ENCODE measurements around the gene UNC93A. TPM values are rescaled to one million over a fixed set of nuclear protein-coding genes. Genes with fewer than 3 reads are reported as not detected.
"Not testable (repeated sequence)": the region's sequence is repeated elsewhere in the genome, so short reads cannot be mapped to it uniquely, and the experiment has no call there.

UNC93A gene
- total RNA-seq, 1 donor from 2014 or later: not detected

GRCh38 chr6:167308207-167308606, 17.1 kb downstream of the UNC93A start:
- H3K4me1 Mint-ChIP-seq (ENCODE audit: unreplicated experiment): peaks cover 6% of the 10 kb centered on the region
- no peak overlapping the region for H3K27ac Mint-ChIP-seq (ENCODE audit: unreplicated experiment)
- DNase-seq (ENCODE audit: low spot score): no peak
- H3K4me3 Mint-ChIP-seq (ENCODE audit: unreplicated experiment): no peak overlapping the region
- peaks cover 3% of the 10 kb centered on the region for H3K36me3 Mint-ChIP-seq (ENCODE audit: low read depth, unreplicated experiment)
- H3K9me3 Mint-ChIP-seq (ENCODE audit: unreplicated experiment): no peaks in the 10 kb centered on the region
- peaks cover 13% of the 10 kb centered on the region for H3K27me3 Mint-ChIP-seq (ENCODE audit: unreplicated experiment)
- TF ChIP-seq CTCF (IDR thresholded peaks at IDR 0.05; ENCODE audit: unreplicated experiment): no peak

GRCh38 chr6:167309355-167310192, 18.5 kb downstream of the UNC93A start:
- H3K9me3 Mint-ChIP-seq (ENCODE audit: unreplicated experiment); H3K4me3 Mint-ChIP-seq (ENCODE audit: unreplicated experiment); H3K4me1 Mint-ChIP-seq (ENCODE audit: unreplicated experiment); H3K36me3 Mint-ChIP-seq (ENCODE audit: low read depth, unreplicated experiment); DNase-seq (ENCODE audit: low spot score); H3K27ac Mint-ChIP-seq (ENCODE audit: unreplicated experiment): not testable (repeated sequence)
- H3K27me3 Mint-ChIP-seq (ENCODE audit: unreplicated experiment): peaks cover 13% of the 10 kb centered on the region

- H3K36me3 Mint-ChIP-seq (ENCODE audit: low read depth, unreplicated experiment): peaks cover 3% of the 10 kb centered on the region
- H3K27ac Mint-ChIP-seq (ENCODE audit: unreplicated experiment): no peak overlapping the region
- no peak for TF ChIP-seq CTCF (IDR thresholded peaks at IDR 0.05; ENCODE audit: unreplicated experiment)
- H3K4me1 Mint-ChIP-seq (ENCODE audit: unreplicated experiment): peaks cover 10% of the 10 kb centered on the region
- DNase-seq (ENCODE audit: low spot score): no peak
- peaks cover 10% of the 10 kb centered on the region for H3K27me3 Mint-ChIP-seq (ENCODE audit: unreplicated experiment)
- H3K9me3 Mint-ChIP-seq (ENCODE audit: unreplicated experiment): no peaks in the 10 kb centered on the region
- no peak overlapping the region for H3K4me3 Mint-ChIP-seq (ENCODE audit: unreplicated experiment)
Observed at GRCh38 chr6:167311286-167311685, 20.2 kb downstream of the UNC93A start.

- H3K4me3 Mint-ChIP-seq (ENCODE audit: unreplicated experiment); H3K36me3 Mint-ChIP-seq (ENCODE audit: low read depth, unreplicated experiment); H3K9me3 Mint-ChIP-seq (ENCODE audit: unreplicated experiment); H3K27ac Mint-ChIP-seq (ENCODE audit: unreplicated experiment); H3K27me3 Mint-ChIP-seq (ENCODE audit: unreplicated experiment); DNase-seq (ENCODE audit: low spot score): not testable (repeated sequence)
- peaks cover 12% of the 10 kb centered on the region for H3K4me1 Mint-ChIP-seq (ENCODE audit: unreplicated experiment)
Observed at GRCh38 chr6:167311691-167312090, 20.6 kb downstream of the UNC93A start.

GRCh38 chr6:167314180-167314821, 23.2 kb downstream of the UNC93A start:
- peaks cover 23% of the 10 kb centered on the region for H3K4me1 Mint-ChIP-seq (ENCODE audit: unreplicated experiment)
- TF ChIP-seq CTCF (IDR thresholded peaks at IDR 0.05; ENCODE audit: unreplicated experiment): no peak
- H3K27ac Mint-ChIP-seq (ENCODE audit: unreplicated experiment): no peak overlapping the region
- H3K36me3 Mint-ChIP-seq (ENCODE audit: low read depth, unreplicated experiment): no peaks in the 10 kb centered on the region
- H3K4me3 Mint-ChIP-seq (ENCODE audit: unreplicated experiment): no peak overlapping the region
- no peak for DNase-seq (ENCODE audit: low spot score)
- no peaks in the 10 kb centered on the region for H3K9me3 Mint-ChIP-seq (ENCODE audit: unreplicated experiment)
- peaks cover 7% of the 10 kb centered on the region for H3K27me3 Mint-ChIP-seq (ENCODE audit: unreplicated experiment)

- Mint-ChIP-seq H3K4me1 (ENCODE audit: unreplicated experiment) (peaks cover 25% of the 10 kb centered on the region), H3K9me3 (ENCODE audit: unreplicated experiment) (no peaks in the 10 kb centered on the region), H3K4me3 (ENCODE audit: unreplicated experiment) (peak overlapping the region; percentile 1), H3K27me3 (ENCODE audit: unreplicated experiment) (peaks cover 8% of the 10 kb centered on the region), H3K27ac (ENCODE audit: unreplicated experiment) (peak overlapping the region; percentile 28), H3K36me3 (ENCODE audit: low read depth, unreplicated experiment) (no peaks in the 10 kb centered on the region)
- TF ChIP-seq CTCF (IDR thresholded peaks at IDR 0.05; ENCODE audit: unreplicated experiment): no peak
- DNase-seq (ENCODE audit: low spot score): no peak
Observed at GRCh38 chr6:167317172-167317571, 26.1 kb downstream of the UNC93A start.

- not testable (repeated sequence) for H3K27me3 Mint-ChIP-seq (ENCODE audit: unreplicated experiment); H3K36me3 Mint-ChIP-seq (ENCODE audit: low read depth, unreplicated experiment); H3K27ac Mint-ChIP-seq (ENCODE audit: unreplicated experiment); H3K4me3 Mint-ChIP-seq (ENCODE audit: unreplicated experiment); H3K9me3 Mint-ChIP-seq (ENCODE audit: unreplicated experiment); DNase-seq (ENCODE audit: low spot score)
- H3K4me1 Mint-ChIP-seq (ENCODE audit: unreplicated experiment): peaks cover 25% of the 10 kb centered on the region
Observed at GRCh38 chr6:167318354-167318753, 27.2 kb downstream of the UNC93A start.

GRCh38 chr6:167318856-167319255, 27.7 kb downstream of the UNC93A start:
- not testable (repeated sequence) for H3K4me3 Mint-ChIP-seq (ENCODE audit: unreplicated experiment); H3K27ac Mint-ChIP-seq (ENCODE audit: unreplicated experiment); H3K9me3 Mint-ChIP-seq (ENCODE audit: unreplicated experiment); H3K36me3 Mint-ChIP-seq (ENCODE audit: low read depth, unreplicated experiment); DNase-seq (ENCODE audit: low spot score); H3K27me3 Mint-ChIP-seq (ENCODE audit: unreplicated experiment)
- peaks cover 25% of the 10 kb centered on the region for H3K4me1 Mint-ChIP-seq (ENCODE audit: unreplicated experiment)

Measured in endothelial cell (in vitro differentiated cells).